Subcutaneous adipose tissue (tissue), 4 donors: ENCODE data around the gene PSME2. TPM values are rescaled to one million over a fixed set of nuclear protein-coding genes. Genes with fewer than 3 reads are reported as not detected.

Experiments
- small RNA-seq: library from RNA; depleted of rRNA; stranded (forward); fragments of <200 nt; gene quantifications from one replicate; pipeline ENCODE3, GENCODE V24; 2016
- total RNA-seq, 4 donors: library from RNA; depleted of rRNA; stranded (reverse); fragments of >200 nt; gene quantifications; one replicate each; pipeline ENCODE4 v1.1.0, GENCODE V29; 2016
- TF ChIP-seq, protein P1 (sequence below): fragments of 450-650 bp; IDR thresholded peaks from one replicate; pipeline ENCODE4 v1.5.1; 2016; ENCODE audit warnings: low read depth, mild to moderate bottlenecking, control low read depth, antibody characterized with exemption, moderate library complexity

PSME2 gene
- total RNA-seq, 4 donors from 2014 or later, result 34.5 to 42.8 (median 39.5) TPM

- TF ChIP-seq, protein P1, sequence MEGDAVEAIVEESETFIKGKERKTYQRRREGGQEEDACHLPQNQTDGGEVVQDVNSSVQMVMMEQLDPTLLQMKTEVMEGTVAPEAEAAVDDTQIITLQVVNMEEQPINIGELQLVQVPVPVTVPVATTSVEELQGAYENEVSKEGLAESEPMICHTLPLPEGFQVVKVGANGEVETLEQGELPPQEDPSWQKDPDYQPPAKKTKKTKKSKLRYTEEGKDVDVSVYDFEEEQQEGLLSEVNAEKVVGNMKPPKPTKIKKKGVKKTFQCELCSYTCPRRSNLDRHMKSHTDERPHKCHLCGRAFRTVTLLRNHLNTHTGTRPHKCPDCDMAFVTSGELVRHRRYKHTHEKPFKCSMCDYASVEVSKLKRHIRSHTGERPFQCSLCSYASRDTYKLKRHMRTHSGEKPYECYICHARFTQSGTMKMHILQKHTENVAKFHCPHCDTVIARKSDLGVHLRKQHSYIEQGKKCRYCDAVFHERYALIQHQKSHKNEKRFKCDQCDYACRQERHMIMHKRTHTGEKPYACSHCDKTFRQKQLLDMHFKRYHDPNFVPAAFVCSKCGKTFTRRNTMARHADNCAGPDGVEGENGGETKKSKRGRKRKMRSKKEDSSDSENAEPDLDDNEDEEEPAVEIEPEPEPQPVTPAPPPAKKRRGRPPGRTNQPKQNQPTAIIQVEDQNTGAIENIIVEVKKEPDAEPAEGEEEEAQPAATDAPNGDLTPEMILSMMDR, result no peak
Observed at GRCh38 chr14:24095271-24096068, 50.9 kb downstream of the PSME2 start.

DNA sequence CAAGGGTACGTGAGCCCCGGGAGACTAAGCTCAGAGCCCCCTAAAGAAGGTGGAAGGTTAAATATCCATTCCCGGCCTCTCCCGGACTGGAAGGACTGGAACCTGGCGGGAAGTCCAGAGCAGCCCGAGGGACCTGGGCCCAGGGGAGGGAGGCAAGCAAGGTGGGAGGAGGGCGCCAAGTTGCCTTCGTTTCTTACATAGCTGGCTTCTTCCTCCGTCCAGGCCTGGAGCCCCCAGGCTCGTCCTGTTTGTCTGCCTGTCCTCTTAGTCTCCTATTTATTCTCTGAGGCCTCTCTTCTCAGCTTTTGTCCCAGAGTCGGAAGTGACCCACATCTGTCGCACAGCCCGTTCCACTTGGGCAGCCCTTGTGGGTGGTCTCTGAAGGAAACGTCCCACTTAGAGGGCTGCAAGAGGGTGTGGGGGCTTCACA is 51.6 kb downstream of the PSME2 start:
- TF ChIP-seq, protein P1, result no peak

GRCh38 chr14:24093901-24094840 is 52.2 kb downstream of the PSME2 start, which contains the start of gene PCK2:
PCK2 (plus strand) TSS chr14:24094311; CDS start chr14:24094406, 95 bp downstream.
- TF ChIP-seq, protein P1, result no peak

Small RNAs within 50 kb of the gene (small RNA-seq; reads per million reads assigned to genes)
- gene AL136295.4 (not detected), gene IPO4 (not detected), gene IRF9 (not detected), gene RNA5SP383 (1.1 reads per million)

Other genes starting within 250 kb of the PSME2 start
- gene DHRS4, start 192.8 kb downstream of the PSME2 start, total RNA-seq, result 10 to 100 TPM; 42.0 to 60.7 (median 45.8) TPM
- gene DHRS4L2, start 157.7 kb downstream of the PSME2 start, total RNA-seq, result 10 to 100 TPM; 13.9 to 26.4 (median 20.9) TPM
- under 1 TPM in 3 of 4 donors, not detected in 1; 0.17 to 0.33 (median 0.22) TPM for gene CARMIL3, start 94.6 kb downstream of the PSME2 start, total RNA-seq
- not detected for gene CPNE6, start 75.0 kb downstream of the PSME2 start, total RNA-seq
- gene PCK2, start 52.3 kb downstream of the PSME2 start, total RNA-seq, result 100 to 1,000 TPM in 1 of 4 donors, 10 to 100 TPM in 3; 24.0 to 125 (median 53.1) TPM
- gene DCAF11, start 31.8 kb downstream of the PSME2 start, total RNA-seq, result 10 to 100 TPM; 39.6 to 83.5 (median 53.2) TPM
- 1 to 10 TPM in 3 of 4 donors, not detected in 1; 1.0 to 3.0 (median 1.1) TPM for gene NRL, start 31.7 kb downstream of the PSME2 start, total RNA-seq
- under 1 TPM in 1 of 4 donors, not detected in 3; 0.68 TPM for gene FITM1, start 16.0 kb downstream of the PSME2 start, total RNA-seq
- gene PSME1, start 10.4 kb downstream of the PSME2 start, total RNA-seq, result 100 to 1,000 TPM in 2 of 4 donors, 10 to 100 TPM in 2; 89.6 to 110 (median 99.7) TPM
- gene EMC9, start 5.0 kb downstream of the PSME2 start, total RNA-seq, result 10 to 100 TPM in 2 of 4 donors, 1 to 10 TPM in 2; 6.7 to 16.3 (median 11.6) TPM
- 10 to 100 TPM; 21.7 to 54.8 (median 27.4) TPM for gene RNF31, start 888 bp upstream of the PSME2 start, total RNA-seq
- gene IRF9, start 14.7 kb upstream of the PSME2 start, total RNA-seq, result 10 to 100 TPM; 31.6 to 83.1 (median 55.9) TPM
- gene REC8, start 25.5 kb upstream of the PSME2 start, total RNA-seq, result 10 to 100 TPM in 1 of 4 donors, 1 to 10 TPM in 3; 3.1 to 27.7 (median 5.5) TPM
- 10 to 100 TPM; 12.1 to 60.0 (median 17.3) TPM for gene IPO4, start 42.2 kb upstream of the PSME2 start, total RNA-seq
- gene TM9SF1, start 48.8 kb upstream of the PSME2 start, total RNA-seq, result 10 to 100 TPM; 36.7 to 46.6 (median 41.5) TPM
- not detected for gene TSSK4, start 59.1 kb upstream of the PSME2 start, total RNA-seq
- 100 to 1,000 TPM in 2 of 4 donors, 10 to 100 TPM in 2; 54.1 to 114 (median 82.3) TPM for gene CHMP4A, start 66.9 kb upstream of the PSME2 start, total RNA-seq
- gene MDP1, start 69.5 kb upstream of the PSME2 start, total RNA-seq, result 10 to 100 TPM; 14.3 to 30.3 (median 24.1) TPM
- gene NEDD8, start 85.8 kb upstream of the PSME2 start, total RNA-seq, result 100 to 1,000 TPM; 106 to 156 (median 122) TPM
- 10 to 100 TPM; 31.3 to 75.5 (median 54.3) TPM for gene GMPR2, start 86.3 kb upstream of the PSME2 start, total RNA-seq
- 10 to 100 TPM; 46.1 to 68.0 (median 58.3) TPM for gene TINF2, start 96.0 kb upstream of the PSME2 start, total RNA-seq
- gene TGM1, start 116.6 kb upstream of the PSME2 start, total RNA-seq, result 1 to 10 TPM in 1 of 4 donors, under 1 TPM in 2, not detected in 1; 0.49 to 1.3 (median 0.85) TPM
- gene RABGGTA, start 125.0 kb upstream of the PSME2 start, total RNA-seq, result 10 to 100 TPM; 11.9 to 34.9 (median 22.6) TPM
- gene DHRS1, start 153.2 kb upstream of the PSME2 start, total RNA-seq, result 10 to 100 TPM; 22.7 to 33.0 (median 28.6) TPM
- gene NOP9, start 153.2 kb upstream of the PSME2 start, total RNA-seq, result 10 to 100 TPM; 14.3 to 19.4 (median 15.1) TPM
- gene CIDEB, start 161.4 kb upstream of the PSME2 start, total RNA-seq, result 10 to 100 TPM in 2 of 4 donors, 1 to 10 TPM in 2; 5.2 to 14.3 (median 10.3) TPM
- gene LTB4R2, start 163.5 kb upstream of the PSME2 start, total RNA-seq, result 10 to 100 TPM in 1 of 4 donors, 1 to 10 TPM in 3; 2.0 to 11.9 (median 6.4) TPM
- gene LTB4R, start 164.9 kb upstream of the PSME2 start, total RNA-seq, result 10 to 100 TPM in 1 of 4 donors, 1 to 10 TPM in 3; 4.2 to 10.9 (median 7.5) TPM
- gene ADCY4, start 188.5 kb upstream of the PSME2 start, total RNA-seq, result 100 to 1,000 TPM in 1 of 4 donors, 10 to 100 TPM in 3; 16.5 to 103 (median 28.8) TPM
- 10 to 100 TPM; 10.3 to 14.3 (median 12.3) TPM for gene RIPK3, start 193.4 kb upstream of the PSME2 start, total RNA-seq
- 10 to 100 TPM; 20.9 to 33.5 (median 26.1) TPM for gene NFATC4, start 221.6 kb upstream of the PSME2 start, total RNA-seq